ENCODE data around the gene TNFRSF19. TPM values are rescaled to one million over a fixed set of nuclear protein-coding genes. Genes with fewer than 3 reads are reported as not detected.
"Not testable (repeated sequence)": the region's sequence is repeated elsewhere in the genome, so short reads cannot be mapped to it uniquely, and the experiment has no call there.

Gene TNFRSF19
- polyA plus RNA-seq, 1 donor: 6.8 TPM

DNA sequence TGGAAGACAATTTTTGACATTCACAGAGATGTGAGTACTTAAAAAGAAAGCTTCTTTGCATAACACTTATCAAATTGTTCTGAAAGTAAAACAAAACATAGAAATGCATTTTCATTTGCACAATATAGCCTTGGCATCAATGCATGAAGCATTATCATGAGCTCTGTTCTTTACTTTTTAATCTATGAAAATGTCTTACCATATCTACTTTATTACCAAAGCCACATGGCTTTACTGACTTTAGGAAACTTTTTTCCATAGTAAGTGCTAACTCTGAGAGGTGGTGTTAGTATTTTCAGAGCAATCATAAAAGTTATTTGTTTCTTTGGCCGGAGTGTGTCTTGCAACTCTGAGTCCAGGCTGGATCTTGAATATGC, 10.5 kb downstream of the TNFRSF19 start:
- Histone ChIP-seq H3K9me3 (ENCODE audit: control insufficient read depth, low read depth, low read length) (no peaks in the 10 kb centered on the region), H3K36me3 (ENCODE audit: control insufficient read depth, insufficient read depth, low read length) (no peaks in the 10 kb centered on the region), H3K4me1 (ENCODE audit: control insufficient read depth, insufficient read depth, low read length) (peaks cover 2% of the 10 kb centered on the region), H3K4me3 (ENCODE audit: low read length) (no peak overlapping the region), H3K27ac (ENCODE audit: low read length) (no peak overlapping the region), H3K27me3 (ENCODE audit: control insufficient read depth, insufficient read depth, low read length) (peaks cover 44% of the 10 kb centered on the region)
- no CpG with 5 or more reads among the region's 1 CpG for WGBS (ENCODE audit: insufficient coverage, low lambda C conversion rate)
- DNase-seq: no peak

DNA sequence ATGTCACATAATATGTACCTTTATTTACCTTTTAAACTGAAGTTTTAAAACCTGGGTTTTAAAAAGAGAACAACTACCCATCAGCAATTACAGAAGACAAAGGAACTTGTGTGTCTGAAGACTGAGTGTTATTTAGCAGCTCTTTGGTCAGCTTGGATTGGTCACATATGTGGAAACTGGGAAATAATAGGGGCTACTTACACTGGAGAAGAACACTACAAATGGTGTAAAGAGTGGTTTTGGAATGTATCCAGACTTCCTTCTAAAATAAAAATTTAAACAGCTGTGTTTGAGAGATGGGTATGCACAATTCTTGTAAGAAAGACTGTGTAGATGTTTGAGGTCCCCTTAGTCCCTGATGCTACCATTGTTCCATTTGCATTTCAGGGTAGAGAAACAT, 13.3 kb downstream of the TNFRSF19 start:
- DNase-seq: no peak
- no peak overlapping the region for H3K27ac ChIP-seq (ENCODE audit: low read length)
- no peaks in the 10 kb centered on the region for H3K36me3 ChIP-seq (ENCODE audit: control insufficient read depth, insufficient read depth, low read length)
- H3K27me3 ChIP-seq (ENCODE audit: control insufficient read depth, insufficient read depth, low read length): peaks cover 30% of the 10 kb centered on the region
- H3K4me3 ChIP-seq (ENCODE audit: low read length): no peak overlapping the region
- peaks cover 1% of the 10 kb centered on the region for H3K4me1 ChIP-seq (ENCODE audit: control insufficient read depth, insufficient read depth, low read length)
- H3K9me3 ChIP-seq (ENCODE audit: control insufficient read depth, low read depth, low read length): no peaks in the 10 kb centered on the region

DNA sequence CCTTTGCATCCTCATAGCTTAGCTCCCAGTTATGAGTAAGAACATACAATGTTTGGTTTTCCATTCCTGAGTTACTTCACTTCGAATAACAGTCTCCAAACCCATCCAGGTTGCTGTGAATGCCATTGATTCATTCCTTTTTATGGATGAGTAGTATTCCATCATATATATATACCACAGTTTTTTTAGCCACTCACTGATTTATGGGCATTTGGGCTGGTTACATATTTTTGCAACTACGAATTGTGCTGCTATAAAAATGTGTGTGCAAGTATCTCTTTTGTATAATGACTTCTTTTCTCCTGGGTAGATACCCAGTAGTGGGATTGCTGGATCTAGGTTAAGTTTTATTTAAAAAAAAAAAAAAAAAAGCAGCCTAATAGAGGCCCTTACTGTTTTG, 14.1 kb downstream of the TNFRSF19 start:
- Histone ChIP-seq H3K4me1 (ENCODE audit: control insufficient read depth, insufficient read depth, low read length) (no peaks in the 10 kb centered on the region), H3K36me3 (ENCODE audit: control insufficient read depth, insufficient read depth, low read length) (no peaks in the 10 kb centered on the region), H3K27ac (ENCODE audit: low read length) (no peak overlapping the region), H3K9me3 (ENCODE audit: control insufficient read depth, low read depth, low read length) (no peaks in the 10 kb centered on the region), H3K27me3 (ENCODE audit: control insufficient read depth, insufficient read depth, low read length) (peaks cover 28% of the 10 kb centered on the region), H3K4me3 (ENCODE audit: low read length) (no peak overlapping the region)
- DNase-seq: no peak
- 38% methylated on average over 1 of the region's 2 CpGs for WGBS (ENCODE audit: insufficient coverage, low lambda C conversion rate)

DNA sequence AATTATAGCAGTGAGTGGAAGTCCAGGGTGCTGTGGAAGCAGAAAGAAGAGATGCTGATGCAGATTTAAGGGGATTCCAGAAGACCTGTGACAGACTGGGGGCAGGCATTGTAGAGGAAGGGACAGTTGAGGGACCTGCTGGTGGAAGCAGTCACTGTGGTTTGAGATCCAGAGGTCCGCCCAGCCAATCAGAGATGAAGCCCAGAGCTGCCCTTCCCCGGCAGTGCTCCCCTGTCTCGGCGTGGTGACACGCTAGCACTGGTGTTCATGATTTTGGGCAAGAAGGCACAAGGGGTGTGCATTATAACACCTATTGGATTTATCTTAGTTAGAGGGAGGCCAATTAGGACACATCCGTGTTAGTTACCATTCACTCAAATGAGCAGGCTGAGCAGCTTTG, 16.1 kb downstream of the TNFRSF19 start:
- H3K4me1 ChIP-seq (ENCODE audit: control insufficient read depth, insufficient read depth, low read length): no peaks in the 10 kb centered on the region
- DNase-seq: no peak
- no CpG with 5 or more reads among the region's 6 CpGs for WGBS (ENCODE audit: insufficient coverage, low lambda C conversion rate)
- H3K36me3 ChIP-seq (ENCODE audit: control insufficient read depth, insufficient read depth, low read length): no peaks in the 10 kb centered on the region
- H3K27me3 ChIP-seq (ENCODE audit: control insufficient read depth, insufficient read depth, low read length): peaks cover 9% of the 10 kb centered on the region
- H3K27ac ChIP-seq (ENCODE audit: low read length): no peak overlapping the region
- H3K9me3 ChIP-seq (ENCODE audit: control insufficient read depth, low read depth, low read length): no peaks in the 10 kb centered on the region
- no peak overlapping the region for H3K4me3 ChIP-seq (ENCODE audit: low read length)

DNA sequence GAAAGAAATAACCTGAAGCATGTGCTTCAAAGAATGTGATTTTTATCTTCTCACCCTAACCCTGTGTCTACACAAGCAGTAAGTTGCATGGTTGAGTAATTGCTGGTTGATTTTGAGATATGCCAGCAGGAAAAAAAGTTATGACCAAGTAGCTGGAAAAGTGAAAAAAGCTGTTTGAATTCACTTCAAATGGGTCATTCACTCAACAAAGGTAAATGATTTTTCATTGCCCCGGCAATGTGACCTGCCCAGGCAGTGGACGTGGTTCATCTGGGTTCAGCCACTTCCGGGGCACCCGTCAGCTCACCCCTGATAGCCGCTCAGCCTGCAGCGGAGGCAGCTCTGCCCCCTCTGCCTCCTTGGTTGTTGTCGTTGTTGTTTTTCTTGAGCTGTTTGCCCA, 18.5 kb downstream of the TNFRSF19 start:
- no peak overlapping the region for H3K27ac ChIP-seq (ENCODE audit: low read length)
- DNase-seq: no peak

DNA sequence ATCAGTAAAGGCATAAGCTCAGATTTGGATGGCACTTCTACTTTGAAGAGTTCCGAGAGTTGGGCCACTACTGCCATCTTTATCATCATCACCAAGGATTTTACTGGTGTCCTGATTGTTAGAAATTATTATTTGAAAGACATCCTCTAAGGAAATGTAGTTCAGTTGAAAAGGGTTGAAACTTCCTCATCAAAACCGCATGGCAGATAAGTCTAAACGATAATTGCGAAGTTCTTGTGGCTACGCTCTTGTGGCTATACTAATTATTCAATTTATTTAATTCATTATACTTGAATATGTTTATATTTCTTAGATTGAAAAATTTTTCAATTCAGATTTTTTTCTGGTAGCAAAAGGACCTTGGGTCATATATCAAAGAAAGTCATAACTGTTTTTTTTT, 22.4 kb downstream of the TNFRSF19 start:
- no CpG with 5 or more reads among the region's 5 CpGs for WGBS (ENCODE audit: insufficient coverage, low lambda C conversion rate)
- Histone ChIP-seq H3K36me3 (ENCODE audit: control insufficient read depth, insufficient read depth, low read length) (no peaks in the 10 kb centered on the region), H3K27ac (ENCODE audit: low read length) (no peak overlapping the region), H3K27me3 (ENCODE audit: control insufficient read depth, insufficient read depth, low read length) (no peaks in the 10 kb centered on the region), H3K4me1 (ENCODE audit: control insufficient read depth, insufficient read depth, low read length) (no peaks in the 10 kb centered on the region), H3K9me3 (ENCODE audit: control insufficient read depth, low read depth, low read length) (no peaks in the 10 kb centered on the region), H3K4me3 (ENCODE audit: low read length) (no peak overlapping the region)
- no peak for DNase-seq

More for the DNA sequence above, 18.5 kb downstream of the TNFRSF19 start:
- no peaks in the 10 kb centered on the region for H3K4me1 ChIP-seq (ENCODE audit: control insufficient read depth, insufficient read depth, low read length)
- H3K9me3 ChIP-seq (ENCODE audit: control insufficient read depth, low read depth, low read length): no peaks in the 10 kb centered on the region
- H3K4me3 ChIP-seq (ENCODE audit: low read length): no peak overlapping the region
- no peaks in the 10 kb centered on the region for H3K36me3 ChIP-seq (ENCODE audit: control insufficient read depth, insufficient read depth, low read length)
- WGBS (ENCODE audit: insufficient coverage, low lambda C conversion rate): no CpG with 5 or more reads among the region's 7 CpGs
- peaks cover 4% of the 10 kb centered on the region for H3K27me3 ChIP-seq (ENCODE audit: control insufficient read depth, insufficient read depth, low read length)

DNA sequence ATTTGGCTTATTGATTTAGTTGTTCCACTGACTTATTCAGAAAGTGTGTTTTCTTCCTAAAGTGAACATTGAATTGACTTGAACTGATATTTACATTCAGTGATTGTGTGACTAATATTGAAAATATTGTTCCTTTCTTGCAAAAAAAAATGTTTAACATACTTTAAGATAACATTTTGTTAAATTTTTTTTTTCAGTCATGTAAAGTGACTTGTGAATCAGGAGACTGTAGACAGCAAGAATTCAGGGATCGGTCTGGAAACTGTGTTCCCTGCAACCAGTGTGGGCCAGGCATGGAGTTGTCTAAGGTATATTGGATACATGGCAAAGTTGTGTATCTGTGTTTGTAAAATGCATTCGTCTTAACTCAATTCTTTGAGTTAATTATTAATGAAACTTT, 22.9 kb downstream of the TNFRSF19 start:
- Histone ChIP-seq H3K27ac (ENCODE audit: low read length) (no peak overlapping the region), H3K36me3 (ENCODE audit: control insufficient read depth, insufficient read depth, low read length) (no peaks in the 10 kb centered on the region), H3K4me3 (ENCODE audit: low read length) (no peak overlapping the region), H3K4me1 (ENCODE audit: control insufficient read depth, insufficient read depth, low read length) (no peaks in the 10 kb centered on the region), H3K9me3 (ENCODE audit: control insufficient read depth, low read depth, low read length) (no peaks in the 10 kb centered on the region), H3K27me3 (ENCODE audit: control insufficient read depth, insufficient read depth, low read length) (no peaks in the 10 kb centered on the region)
- DNase-seq: no peak
- WGBS (ENCODE audit: insufficient coverage, low lambda C conversion rate): no CpG with 5 or more reads among the region's 2 CpGs

DNA sequence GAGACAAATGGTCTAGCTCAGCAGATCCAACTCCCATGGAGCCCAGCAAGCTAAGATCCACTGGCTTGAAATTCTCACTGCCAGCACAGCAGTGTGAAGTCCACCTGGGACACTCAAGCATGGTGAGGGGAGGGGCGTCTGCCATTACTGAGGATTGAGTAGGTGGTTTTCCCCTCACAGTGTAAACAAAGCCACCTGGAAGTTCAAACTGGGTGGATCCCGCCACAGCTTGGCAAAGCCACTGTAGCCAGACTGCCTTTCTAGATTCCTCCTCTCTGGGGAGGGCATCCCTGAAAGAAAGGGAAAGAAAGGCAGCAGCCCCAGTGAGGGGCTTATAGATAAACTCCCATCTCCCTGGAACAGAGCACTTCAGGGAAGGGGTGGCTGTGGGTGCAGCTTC, 24.1 kb downstream of the TNFRSF19 start:
- DNase-seq; H3K27ac ChIP-seq (ENCODE audit: low read length); H3K9me3 ChIP-seq (ENCODE audit: control insufficient read depth, low read depth, low read length); H3K4me3 ChIP-seq (ENCODE audit: low read length); H3K36me3 ChIP-seq (ENCODE audit: control insufficient read depth, insufficient read depth, low read length); H3K4me1 ChIP-seq (ENCODE audit: control insufficient read depth, insufficient read depth, low read length); H3K27me3 ChIP-seq (ENCODE audit: control insufficient read depth, insufficient read depth, low read length): not testable (repeated sequence)
- WGBS (ENCODE audit: insufficient coverage, low lambda C conversion rate): no CpG with 5 or more reads among the region's 2 CpGs

DNA sequence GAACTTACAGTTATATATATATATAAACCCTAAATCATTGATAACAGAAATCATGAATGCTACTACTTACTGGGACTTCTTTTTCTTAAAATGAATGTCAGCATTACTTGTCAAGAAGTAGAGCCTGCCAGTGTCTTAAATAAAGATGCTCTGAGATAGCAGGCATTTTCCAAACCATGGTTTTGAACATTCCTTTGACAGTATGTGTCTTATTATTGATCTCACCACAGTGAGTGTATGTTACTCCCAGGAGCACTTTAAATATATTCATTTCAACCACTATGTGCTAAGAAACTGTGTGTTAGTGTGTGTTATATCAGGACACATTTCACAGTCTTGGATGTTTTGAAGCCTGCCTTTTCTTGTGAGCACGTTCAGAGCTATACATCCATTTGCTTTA, 28.2 kb downstream of the TNFRSF19 start:
- Histone ChIP-seq H3K27ac (ENCODE audit: low read length) (no peak overlapping the region), H3K4me1 (ENCODE audit: control insufficient read depth, insufficient read depth, low read length) (no peaks in the 10 kb centered on the region), H3K4me3 (ENCODE audit: low read length) (no peak overlapping the region), H3K9me3 (ENCODE audit: control insufficient read depth, low read depth, low read length) (no peaks in the 10 kb centered on the region), H3K27me3 (ENCODE audit: control insufficient read depth, insufficient read depth, low read length) (no peaks in the 10 kb centered on the region), H3K36me3 (ENCODE audit: control insufficient read depth, insufficient read depth, low read length) (no peaks in the 10 kb centered on the region)
- DNase-seq: no peak
- no CpG with 5 or more reads among the region's 1 CpG for WGBS (ENCODE audit: insufficient coverage, low lambda C conversion rate)

DNA sequence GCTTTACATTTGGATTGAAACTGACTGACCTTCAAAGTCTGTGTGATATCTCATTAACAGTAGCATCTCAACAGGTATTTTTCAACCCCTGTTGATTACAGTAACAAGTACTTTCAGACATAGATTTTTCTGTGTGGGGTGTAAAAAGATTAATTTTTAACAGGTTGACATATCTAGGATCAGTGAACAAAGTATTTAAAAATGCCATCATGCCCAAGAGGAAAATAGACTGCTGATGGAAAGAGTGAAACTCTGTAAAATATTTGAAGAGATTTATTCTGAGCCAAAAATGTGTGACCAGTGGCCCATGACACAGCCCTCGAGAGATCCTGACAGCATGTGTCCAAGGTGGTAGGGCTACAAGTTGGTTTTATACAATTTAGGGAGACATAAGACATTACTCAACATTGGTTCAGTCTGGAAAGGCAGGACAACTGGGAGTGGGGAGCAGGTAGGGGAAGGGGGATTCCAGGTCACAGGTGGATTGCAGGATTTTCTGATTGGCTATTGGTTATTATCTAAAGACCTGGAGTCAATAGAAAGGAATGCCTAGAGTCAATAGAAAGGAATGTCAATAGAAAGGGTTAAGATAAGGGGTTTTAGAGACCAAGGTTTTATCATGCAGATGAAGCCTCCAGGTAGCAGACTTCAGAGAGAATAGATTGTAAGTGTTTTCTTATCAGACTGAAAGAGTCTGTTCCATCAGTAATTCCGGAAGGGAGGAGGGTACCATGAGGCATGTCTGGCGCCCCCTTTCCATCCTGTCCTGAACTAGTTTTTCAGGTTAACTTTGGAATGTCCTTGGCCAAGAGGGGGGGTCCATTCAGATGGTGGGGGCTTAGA, 29.1 kb downstream of the TNFRSF19 start:
- DNase-seq: peak in 1 of 2 donors; percentile 33
- Histone ChIP-seq H3K27me3 (ENCODE audit: control insufficient read depth, insufficient read depth, low read length) (no peaks in the 10 kb centered on the region), H3K9me3 (ENCODE audit: control insufficient read depth, low read depth, low read length) (no peaks in the 10 kb centered on the region), H3K27ac (ENCODE audit: low read length) (no peak overlapping the region), H3K4me1 (ENCODE audit: control insufficient read depth, insufficient read depth, low read length) (no peaks in the 10 kb centered on the region), H3K36me3 (ENCODE audit: control insufficient read depth, insufficient read depth, low read length) (no peaks in the 10 kb centered on the region), H3K4me3 (ENCODE audit: low read length) (no peak overlapping the region)
- WGBS (ENCODE audit: insufficient coverage, low lambda C conversion rate): no CpG with 5 or more reads among the region's 3 CpGs

DNA sequence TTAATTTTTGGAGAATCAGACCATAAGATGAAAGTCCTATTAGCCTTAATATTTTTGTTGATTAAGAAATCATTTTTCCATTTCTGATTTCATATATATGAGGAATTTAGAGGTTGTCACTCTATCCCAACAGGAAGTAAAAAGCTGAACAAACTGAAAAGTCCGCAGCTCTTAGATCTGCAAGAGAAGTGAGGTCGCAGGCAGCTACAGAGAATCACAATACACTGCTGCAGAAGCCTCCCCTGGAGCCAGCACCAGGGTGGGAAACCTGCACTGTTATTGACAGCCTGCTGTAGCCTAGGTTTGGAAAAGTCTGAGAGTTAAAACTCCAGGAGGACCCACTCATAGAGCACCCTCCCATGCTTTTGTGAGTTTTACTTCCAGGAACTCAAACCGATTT, 29.9 kb downstream of the TNFRSF19 start:
- no peak for DNase-seq
- no peaks in the 10 kb centered on the region for H3K36me3 ChIP-seq (ENCODE audit: control insufficient read depth, insufficient read depth, low read length)
- no peaks in the 10 kb centered on the region for H3K27me3 ChIP-seq (ENCODE audit: control insufficient read depth, insufficient read depth, low read length)
- no peaks in the 10 kb centered on the region for H3K4me1 ChIP-seq (ENCODE audit: control insufficient read depth, insufficient read depth, low read length)
- 80% methylated on average over 1 of the region's 3 CpGs for WGBS (ENCODE audit: insufficient coverage, low lambda C conversion rate)
- no peak overlapping the region for H3K27ac ChIP-seq (ENCODE audit: low read length)
- no peak overlapping the region for H3K4me3 ChIP-seq (ENCODE audit: low read length)
- no peaks in the 10 kb centered on the region for H3K9me3 ChIP-seq (ENCODE audit: control insufficient read depth, low read depth, low read length)
